MM.1S (cell line): ENCODE results near the gene FAF2.

ENCODE experiments used
- DNase-seq: peaks from one replicate; pipeline ENCODE4 v3.0.0-alpha.2; 2015
- H2AFZ ChIP-seq: fragments of 300-600 bp; sonication (generic); 2 replicates; pipeline ENCODE4 v1.6.0; 2016; ENCODE audit warnings: antibody characterized with exemption, low read length
- H3F3A ChIP-seq: fragments of 300-600 bp; sonication (generic); 2 replicates; pipeline ENCODE4 v1.6.1; 2016; ENCODE audit warnings: mild to moderate bottlenecking, antibody characterized with exemption, low read length, moderate library complexity, mixed read lengths; ENCODE audit not compliant: insufficient read depth
- H3K27ac ChIP-seq: fragments of 300-600 bp; sonication (generic); 2 replicates; pipeline ENCODE4 v1.5.1; 2016; ENCODE audit warnings: mild to moderate bottlenecking, low read length
- H3K27me3 ChIP-seq: fragments of 300-600 bp; sonication (generic); replicated peaks from 2 replicates; pipeline ENCODE4 v1.6.0; 2016; ENCODE audit warnings: low read length; ENCODE audit not compliant: insufficient read depth
- H3K36me3 ChIP-seq: fragments of 300-600 bp; sonication (generic); replicated peaks from 2 replicates; pipeline ENCODE4 v1.6.1; 2016; ENCODE audit warnings: mild to moderate bottlenecking, low read length, mixed read lengths; ENCODE audit not compliant: insufficient read depth
- H3K4me1 ChIP-seq: fragments of 300-600 bp; sonication (generic); 2 replicates; pipeline ENCODE4 v1.6.1; 2016; ENCODE audit warnings: low read length, mixed read lengths
- H3K4me2 ChIP-seq: fragments of 300-600 bp; sonication (generic); 2 replicates; pipeline ENCODE4 v1.6.0; 2016; ENCODE audit warnings: low read depth, low read length
- H3K4me3 ChIP-seq: fragments of 300-600 bp; sonication (generic); 2 replicates; pipeline ENCODE4 v1.5.1; 2016; ENCODE audit warnings: low read length, mixed read lengths
- H3K79me2 ChIP-seq: fragments of 300-600 bp; sonication (generic); 2 replicates; pipeline ENCODE4 v1.6.1; 2016; ENCODE audit warnings: mixed run types, low read length, mixed read lengths
- H3K9ac ChIP-seq: fragments of 300-600 bp; sonication (generic); 2 replicates; pipeline ENCODE4 v1.6.1; 2016; ENCODE audit warnings: low read length, mixed read lengths
- H3K9me2 ChIP-seq: fragments of 300-600 bp; sonication (generic); replicated peaks from 2 replicates; pipeline ENCODE4 v1.6.1; 2016; ENCODE audit warnings: mild to moderate bottlenecking, low read length, mixed read lengths; ENCODE audit not compliant: insufficient read depth
- H3K9me3 ChIP-seq: fragments of 300-600 bp; sonication (generic); replicated peaks from 2 replicates; pipeline ENCODE4 v1.6.1; 2016; ENCODE audit warnings: mild to moderate bottlenecking, low read length, mixed read lengths; ENCODE audit not compliant: insufficient read depth
- H4K20me1 ChIP-seq: fragments of 300-600 bp; sonication (generic); 2 replicates; pipeline ENCODE4 v1.6.1; 2016; ENCODE audit warnings: mild to moderate bottlenecking, low read length, moderate library complexity, mixed read lengths; ENCODE audit not compliant: insufficient read depth
- CTCF ChIP-seq: fragments of 300-600 bp; sonication (generic); IDR thresholded peaks from 2 replicates; pipeline ENCODE4 v1.5.1; 2016; ENCODE audit warnings: antibody characterized with exemption, low read length, mixed read lengths
- EZH2 ChIP-seq: fragments of 300-600 bp; sonication (generic); optimal IDR thresholded peaks from 2 replicates; pipeline ENCODE3; 2017; ENCODE audit warnings: low read depth, mild to moderate bottlenecking, antibody characterized with exemption, low read length, mixed read lengths
- EZH2phosphoT487 ChIP-seq: fragments of 300-600 bp; sonication (generic); IDR thresholded peaks from 2 replicates; pipeline ENCODE4 v1.6.1; 2018; ENCODE audit warnings: antibody characterized with exemption, low read length

The FAF2 gene

DNA sequence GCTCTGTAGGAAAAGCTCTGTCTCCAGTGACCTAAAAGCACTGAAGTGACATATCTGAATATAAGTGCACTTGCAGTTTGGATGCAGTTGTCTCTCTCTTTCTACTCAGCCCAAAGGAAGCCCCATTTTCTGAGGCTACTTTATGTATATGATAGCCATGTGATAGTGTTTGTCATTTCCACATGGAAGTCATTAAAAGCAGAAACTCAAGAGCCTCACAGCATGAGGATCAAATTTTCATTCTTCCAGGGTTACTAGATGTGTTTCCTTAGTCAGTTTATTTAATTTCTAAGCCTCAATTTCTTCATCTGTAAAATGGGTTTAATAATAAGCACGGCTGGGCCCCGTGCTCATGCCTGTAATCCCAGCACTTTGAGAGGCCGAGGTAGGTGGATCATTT lies 52.3 kb downstream of the FAF2 start:
- no peak overlapping the region for H3K27ac ChIP-seq
- H3F3A ChIP-seq = no peaks in the 10 kb centered on the region
- H3K9me3 ChIP-seq = no peaks in the 10 kb centered on the region
- no peak overlapping the region for H3K4me2 ChIP-seq
- H3K9ac ChIP-seq = no peak overlapping the region
- H3K4me1 ChIP-seq = no peaks in the 10 kb centered on the region
- H3K4me3 ChIP-seq = no peak overlapping the region
- no peaks in the 10 kb centered on the region for H3K27me3 ChIP-seq
- TF ChIP-seq EZH2 = no peak
- no peak for TF ChIP-seq CTCF
- no peak for TF ChIP-seq EZH2phosphoT487
- peaks cover 9% of the 10 kb centered on the region; the same call in 1 of the 2 replicates for H3K36me3 ChIP-seq
- no peaks in the 10 kb centered on the region for H3K79me2 ChIP-seq
- H2AFZ ChIP-seq = no peak overlapping the region
- DNase-seq = no peak
- no peaks in the 10 kb centered on the region for H4K20me1 ChIP-seq
- no peaks in the 10 kb centered on the region for H3K9me2 ChIP-seq

- no peaks in the 10 kb centered on the region for H3K4me1 ChIP-seq
- no peaks in the 10 kb centered on the region for H3K79me2 ChIP-seq
- H3K9ac ChIP-seq = no peak overlapping the region
- no peak overlapping the region for H2AFZ ChIP-seq
- no peaks in the 10 kb centered on the region for H3K27me3 ChIP-seq
- no peak overlapping the region for H3K4me3 ChIP-seq
- no peaks in the 10 kb centered on the region for H3K9me2 ChIP-seq
- H4K20me1 ChIP-seq = no peaks in the 10 kb centered on the region
- no peaks in the 10 kb centered on the region for H3K9me3 ChIP-seq
- H3K36me3 ChIP-seq = peaks cover 4% of the 10 kb centered on the region; the same call in 1 of the 2 replicates
- H3F3A ChIP-seq = no peaks in the 10 kb centered on the region
- H3K4me2 ChIP-seq = no peak overlapping the region
- no peak overlapping the region for H3K27ac ChIP-seq
- no peak for DNase-seq
- no peak for TF ChIP-seq EZH2phosphoT487
- no peak for TF ChIP-seq EZH2
- no peak for TF ChIP-seq CTCF
These were observed 53.1 kb downstream of the FAF2 start for GRCh38 chr5:176501333-176501732.

DNA sequence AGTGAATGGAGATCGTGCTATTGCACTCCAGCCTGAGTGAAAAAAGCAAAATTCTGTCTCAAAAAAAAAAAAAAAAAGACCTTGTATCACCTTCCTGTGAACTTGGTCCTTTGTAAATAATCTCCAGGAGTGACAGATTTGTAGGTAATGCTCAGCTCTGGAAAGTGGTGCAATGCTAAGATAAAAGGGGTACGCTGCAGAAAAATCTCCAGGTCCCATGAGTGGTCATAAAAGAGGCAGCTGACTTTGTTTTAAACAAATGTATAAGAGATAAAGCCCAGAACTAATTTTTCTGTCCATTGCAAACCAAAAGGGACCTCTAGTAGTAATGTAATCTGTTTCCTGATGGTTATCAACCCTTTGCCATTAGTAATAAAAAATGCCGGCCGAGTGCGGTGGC lies 55.3 kb downstream of the FAF2 start:
- no peaks in the 10 kb centered on the region for H3K27me3 ChIP-seq
- no peak overlapping the region for H3K4me2 ChIP-seq
- no peaks in the 10 kb centered on the region for H3K79me2 ChIP-seq
- no peak overlapping the region for H3K9ac ChIP-seq
- H3K4me1 ChIP-seq = no peaks in the 10 kb centered on the region
- H4K20me1 ChIP-seq = no peaks in the 10 kb centered on the region
- H3F3A ChIP-seq = no peaks in the 10 kb centered on the region
- H3K4me3 ChIP-seq = no peak overlapping the region
- no peaks in the 10 kb centered on the region for H3K9me2 ChIP-seq
- H3K36me3 ChIP-seq = no peaks in the 10 kb centered on the region; the same call in 1 of the 2 replicates
- no peak overlapping the region for H3K27ac ChIP-seq
- no peak for DNase-seq
- no peaks in the 10 kb centered on the region for H3K9me3 ChIP-seq
- TF ChIP-seq CTCF = no peak
- no peak for TF ChIP-seq EZH2phosphoT487
- no peak for TF ChIP-seq EZH2
- no peak overlapping the region for H2AFZ ChIP-seq
